NCI-H524 (cell line): ENCODE results near the gene SDHB.

Experiments used
- DNase-seq, 2 experiments: peaks; one replicate each; lab custom pipeline; 2025; lab: John Stamatoyannopoulos, UW

SDHB gene

DNA sequence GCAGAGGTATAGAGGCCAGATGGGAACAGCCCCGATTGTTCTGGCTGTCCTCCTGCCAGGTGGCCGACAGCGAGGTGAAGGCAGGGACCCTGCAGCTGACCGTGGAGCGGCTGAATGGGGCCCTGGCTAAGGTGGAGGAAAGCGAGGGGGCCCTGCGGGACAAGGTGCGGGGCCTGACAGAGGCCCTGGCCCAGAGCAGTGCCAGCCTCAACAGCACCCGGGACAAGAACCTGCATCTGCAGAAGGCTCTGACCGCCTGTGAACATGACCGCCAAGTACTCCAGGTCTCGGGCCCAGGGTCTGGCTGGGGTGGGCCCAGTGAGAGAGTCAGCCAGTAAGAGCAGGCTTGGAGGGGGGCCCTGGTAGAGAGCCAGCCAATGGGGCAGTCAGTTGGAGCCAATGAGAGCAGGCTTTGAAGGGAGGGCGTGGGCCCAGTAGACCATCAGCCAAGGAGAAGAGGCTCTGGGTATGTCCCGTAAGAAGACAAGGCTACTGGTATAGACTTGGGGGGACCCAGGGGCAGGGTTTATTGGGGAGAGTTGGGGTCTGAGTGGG lies 84.7 kb downstream of the SDHB start:
- no peak for DNase-seq
